H1 (cell line): ENCODE measurements around the gene GPSM1. TPM values are rescaled to one million over a fixed set of nuclear protein-coding genes. Genes with fewer than 3 reads are reported as not detected.

Experiments
- CTCF ChIA-PET: fragments of 300-600 bp; sonication (Branson Sonifier 250); formaldehyde crosslinking; loops from one replicate; lab custom pipeline; 2021; ENCODE audit not compliant: partially characterized antibody; lab: Charles Lee
- POLR2A ChIA-PET: fragments of 300-600 bp; sonication (Branson Sonifier 250); formaldehyde crosslinking; loops from one replicate; lab custom pipeline; 2021; ENCODE audit warnings: inconsistent platforms; ENCODE audit not compliant: partially characterized antibody; lab: Charles Lee
- DNase-seq, 2 experiments: peaks; one replicate each; pipeline versions ENCODE4 v3.0.0 to v3.0.0-alpha.2; 2010 to 2022; ENCODE audit warnings: low spot score in 2 of 2, low read depth in 1 of 2, mixed read lengths in 1 of 2
- FAIRE-seq: peaks from 2 replicates; lab custom pipeline; 2011; peaks lifted over from hg19 to GRCh38; lab: Jason Lieb, UNC
- H2AFZ ChIP-seq: 2 replicates; pipeline ENCODE4 v1.8.1; 2012; ENCODE audit warnings: low read length, inconsistent platforms
- H2AK5ac ChIP-seq: 2 replicates; pipeline ENCODE4 v1.6.1; 2013; ENCODE audit warnings: low read depth, low read length
- H2BK120ac ChIP-seq: replicated peaks from 2 replicates; pipeline ENCODE3; 2013; ENCODE audit warnings: low read depth, low read length, inconsistent platforms
- H2BK12ac ChIP-seq: 2 replicates; pipeline ENCODE4 v1.6.1; 2013; ENCODE audit warnings: low read depth, low read length
- H2BK15ac ChIP-seq: 2 replicates; pipeline ENCODE4 v1.6.1; 2013; ENCODE audit warnings: low read length
- H2BK20ac ChIP-seq: 2 replicates; pipeline ENCODE4 v1.6.1; 2013; ENCODE audit warnings: low read length
- H2BK5ac ChIP-seq: 2 replicates; pipeline ENCODE4 v1.6.1; 2013; ENCODE audit warnings: low read depth, low read length
- H3K14ac ChIP-seq: 2 replicates; pipeline ENCODE4 v1.6.1; 2013; ENCODE audit warnings: inconsistent platforms; ENCODE audit not compliant: insufficient read length
- H3K18ac ChIP-seq: 2 replicates; pipeline ENCODE4 v1.6.1; 2013; ENCODE audit warnings: low read length; ENCODE audit errors: extremely low read depth
- H3K23ac ChIP-seq: 2 replicates; pipeline ENCODE4 v1.6.1; 2013; ENCODE audit warnings: inconsistent platforms; ENCODE audit not compliant: insufficient read length
- H3K23me2 ChIP-seq: 2 replicates; pipeline ENCODE4 v1.6.1; 2013; ENCODE audit warnings: low read depth, low read length
- H3K27ac ChIP-seq: 2 replicates; pipeline ENCODE4 v1.6.1; 2011; ENCODE audit warnings: low read depth, low read length, inconsistent platforms
- H3K27me3 ChIP-seq, 4 experiments: replicated peaks in 1 of 4; 1 replicate in 1 of 4; 2 replicates in 3 of 4; pipeline versions ENCODE4 v1.6.1 to v1.8.1; 2011 to 2013; ENCODE audit warnings: low read length in 3 of 4, mild to moderate bottlenecking in 3 of 4, inconsistent platforms in 2 of 4, mixed read lengths in 2 of 4, moderate library complexity in 1 of 4; ENCODE audit not compliant: control insufficient read depth in 3 of 4, insufficient read depth in 3 of 4; ENCODE audit errors: extremely low read depth in 1 of 4
- H3K36me3 ChIP-seq, 4 experiments: 2 replicates each; pipeline versions ENCODE4 v1.6.1 to v1.8.1; 2011 to 2013; ENCODE audit warnings: mild to moderate bottlenecking in 4 of 4, low read length in 3 of 4, moderate library complexity in 2 of 4, control low read depth in 1 of 4, inconsistent platforms in 1 of 4; ENCODE audit not compliant: insufficient read depth in 4 of 4, control insufficient read depth in 2 of 4
- H3K4ac ChIP-seq: replicated peaks from 2 replicates; pipeline ENCODE3; 2013; ENCODE audit warnings: low read length, low read depth, mixed read lengths, inconsistent platforms; ENCODE audit not compliant: insufficient read length
- H3K4me1 ChIP-seq, 4 experiments: replicated peaks in 1 of 4; 1 replicate in 1 of 4; 2 replicates in 3 of 4; pipeline versions ENCODE4 v1.6.1 to v1.8.1; 2011 to 2013; ENCODE audit warnings: low read length in 3 of 4, inconsistent platforms in 2 of 4, mixed read lengths in 1 of 4; ENCODE audit not compliant: insufficient read depth in 4 of 4, control insufficient read depth in 3 of 4
- H3K4me2 ChIP-seq, 2 experiments: 2 replicates each; pipeline versions ENCODE4 v1.6.1 to v1.8.1; 2011 to 2013; ENCODE audit warnings: low read depth in 2 of 2, low read length in 2 of 2, control low read depth in 1 of 2, inconsistent platforms in 1 of 2, mild to moderate bottlenecking in 1 of 2; ENCODE audit not compliant: insufficient read depth in 1 of 2
- H3K4me3 ChIP-seq, 4 experiments: fragments of 200-600, 300-600 bp in 1 of 4; sonication (generic), shearing (Covaris generic), sonication (Bioruptor Twin) in 1 of 4; 2 replicates each; pipeline versions ENCODE4 v1.5.1 to v1.8.1; 2011 to 2016; ENCODE audit warnings: low read length in 4 of 4, low read depth in 3 of 4, control low read depth in 2 of 4, inconsistent platforms in 2 of 4, mild to moderate bottlenecking in 2 of 4, mixed read lengths in 1 of 4, moderate library complexity in 1 of 4; ENCODE audit not compliant: insufficient read depth in 2 of 4; ENCODE audit errors: extremely low read depth in 1 of 4
- H3K56ac ChIP-seq: replicated peaks from 2 replicates; pipeline ENCODE3; 2013; ENCODE audit warnings: low read depth, mild to moderate bottlenecking, mixed read lengths, low read length, inconsistent platforms; ENCODE audit not compliant: insufficient read length
- H3K79me1 ChIP-seq: 2 replicates; pipeline ENCODE4 v1.6.1; 2013; ENCODE audit warnings: low read depth, low read length, control low read depth
- H3K79me2 ChIP-seq, 2 experiments: 2 replicates each; pipeline versions ENCODE4 v1.6.1 to v1.8.1; 2012 to 2013; ENCODE audit warnings: low read length in 2 of 2, mild to moderate bottlenecking in 2 of 2, inconsistent platforms in 1 of 2; ENCODE audit not compliant: insufficient read depth in 2 of 2, control insufficient read depth in 1 of 2
- H3K9ac ChIP-seq, 4 experiments: replicated peaks in 1 of 4; 1 replicate in 1 of 4; 2 replicates in 3 of 4; pipeline versions ENCODE4 v1.6.1 to v1.8.1; 2011 to 2013; ENCODE audit warnings: low read depth in 3 of 4, low read length in 3 of 4, control low read depth in 2 of 4, mild to moderate bottlenecking in 2 of 4, moderate library complexity in 2 of 4, inconsistent platforms in 1 of 4; ENCODE audit errors: extremely low read depth in 1 of 4
- H3K9me3 ChIP-seq, 2 experiments: 2 replicates each; pipeline versions ENCODE4 v1.6.1 to v1.8.1; 2012 to 2013; ENCODE audit warnings: mild to moderate bottlenecking in 2 of 2, moderate library complexity in 2 of 2, control low read depth in 1 of 2, inconsistent platforms in 1 of 2, low read depth in 1 of 2, low read length in 1 of 2, mixed read lengths in 1 of 2; ENCODE audit not compliant: insufficient read depth in 2 of 2
- H4K20me1 ChIP-seq, 2 experiments: replicated peaks in 1 of 2; 2 replicates each; pipeline versions ENCODE3 to v1.8.1; 2011 to 2013; ENCODE audit warnings: inconsistent platforms in 2 of 2, low read length in 2 of 2, mild to moderate bottlenecking in 1 of 2; ENCODE audit not compliant: insufficient read depth in 2 of 2, control insufficient read depth in 1 of 2
- H4K5ac ChIP-seq: 2 replicates; pipeline ENCODE4 v1.6.1; 2013; ENCODE audit warnings: low read length, low read depth, mixed read lengths, inconsistent platforms; ENCODE audit not compliant: insufficient read length
- H4K8ac ChIP-seq: 2 replicates; pipeline ENCODE4 v1.8.0; 2013; ENCODE audit warnings: mild to moderate bottlenecking, moderate library complexity, low read length, inconsistent platforms; ENCODE audit not compliant: insufficient read depth; ENCODE audit errors: extremely low read depth
- H4K91ac ChIP-seq: replicated peaks from 2 replicates; pipeline ENCODE3; 2013; ENCODE audit warnings: low read length, mixed read lengths, inconsistent platforms; ENCODE audit not compliant: insufficient read length
- CEBPB ChIP-seq: IDR thresholded peaks from 2 replicates; pipeline ENCODE4 v1.6.1; 2012; ENCODE audit warnings: low read depth, low read length
- EGR1 ChIP-seq: IDR thresholded peaks from 2 replicates; pipeline ENCODE4 v1.6.1; 2011; ENCODE audit warnings: low read depth, low read length, borderline replicate concordance
- SP4 ChIP-seq: IDR thresholded peaks from 2 replicates; pipeline ENCODE4 v1.6.1; 2012; ENCODE audit warnings: low read length, inconsistent platforms
- WGBS, 2 experiments: shearing (Covaris generic) in 1 of 2; methylation state at CpG; one replicate each; pipeline versions ENCODE4 v1.1.6 to v1.1.7; 2013 to 2015; ENCODE audit warnings: low lambda C conversion rate in 2 of 2, mixed read lengths in 2 of 2, inconsistent platforms in 1 of 2, low coverage in 1 of 2, missing lambda C conversion rate in 1 of 2; ENCODE audit not compliant: insufficient replicate concordance in 2 of 2, insufficient coverage in 1 of 2, insufficient read length in 1 of 2; ENCODE audit errors: extremely low coverage in 1 of 2, missing lambda C conversion rate in 1 of 2; 5-methylcytosine and 5-hydroxymethylcytosine counted together
- polyA plus RNA-seq, 7 experiments: library from polyadenylated mRNA; depleted of rRNA in 3 of 7; stranded (reverse) in 5 of 7; unstranded in 2 of 7; fragments of >200 nt in 5 of 7; fragments of 200-250 nt in 2 of 7; gene quantifications; 1 replicate in 5 of 7; 2 replicates in 1 of 7; 4 replicates in 1 of 7; pipeline versions ENCODE4 v1.2.1 to v1.2.3, GENCODE V29; 2011 to 2013; ENCODE audit warnings: missing spikeins in 2 of 7, mixed read lengths in 2 of 7
- total RNA-seq: library from RNA; stranded (reverse); fragmentation: NEBNext Ultra II Directional; extraction: Animal tissue kit (Norgen Biotek cat#: 25700); gene quantifications from 2 replicates; pipeline ENCODE4 v1.2.1, GENCODE V29; 2021

GPSM1 gene
- total and polyA plus RNA-seq, 2 of the 8 experiments (the other 6 are each of a cell fraction or from before 2014, with no cell fraction given) = 12.8 to 18.0 TPM

DNA sequence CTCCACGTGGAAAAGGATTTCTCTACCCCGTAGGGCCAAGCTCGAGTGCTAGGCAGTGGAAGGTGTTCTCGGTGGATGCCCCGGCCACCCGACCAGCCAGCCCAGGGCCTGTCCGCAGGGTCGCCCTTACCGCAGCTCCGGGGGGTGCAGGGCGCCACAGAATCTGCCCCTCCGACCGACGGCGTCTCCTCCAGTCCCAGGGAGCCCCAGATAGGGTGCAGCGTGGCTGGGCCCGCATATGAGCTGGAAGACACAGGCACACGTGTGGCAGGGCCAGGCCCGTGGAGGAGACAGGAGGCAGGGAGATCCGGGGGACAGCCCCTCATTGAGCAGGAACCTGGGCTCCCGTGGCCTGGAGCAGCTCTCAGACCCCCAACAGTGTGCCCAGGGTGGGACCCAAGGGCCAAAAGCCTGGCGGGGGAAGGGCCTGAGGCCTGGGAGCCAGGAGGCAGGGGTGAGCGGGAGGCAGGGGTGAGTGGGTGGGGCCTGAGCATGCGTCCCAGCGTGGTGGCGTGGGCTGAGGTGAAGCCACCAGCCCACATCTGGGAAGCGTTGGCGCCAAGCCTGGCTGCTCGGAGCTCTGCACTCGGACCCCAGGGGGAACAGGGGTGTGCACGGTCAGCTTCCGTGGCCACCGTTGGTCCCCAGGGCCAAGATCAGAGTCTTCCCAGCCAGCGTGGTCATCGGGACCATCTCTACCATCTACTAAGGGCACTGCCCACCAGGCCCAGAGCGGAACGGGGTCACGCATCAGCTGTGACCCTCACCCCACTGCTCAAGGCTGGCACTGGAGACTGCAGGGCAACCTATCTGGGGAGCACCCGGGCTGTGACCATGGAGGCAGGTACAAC, 45.7 kb upstream of the GPSM1 start:
- H2AK5ac ChIP-seq = no peak overlapping the region
- H3K36me3 ChIP-seq = no peaks in the 10 kb centered on the region
- H3K18ac ChIP-seq = no peak overlapping the region
- 0 out of 2 replicates have a peak overlapping the region, but pooled peaks have one; percentile 60 for H2BK5ac ChIP-seq
- peak overlapping the region; percentile 69 for H3K4ac ChIP-seq
- FAIRE-seq = no peak
- H2BK15ac ChIP-seq = no peak overlapping the region
- no peak overlapping the region for H3K4me2 ChIP-seq
- H4K5ac ChIP-seq = no peak overlapping the region
- TF ChIP-seq EGR1 (no peak), CEBPB (no peak), SP4 (no peak)
- TF ChIP-seq, all 59 proteins: peak for 0
- H2AFZ ChIP-seq = no peak overlapping the region
- H3K14ac ChIP-seq = no peak overlapping the region
- H2BK120ac ChIP-seq = no peak overlapping the region
- CTCF ChIA-PET = interaction anchor here (0.6 to 3.8 kb wide), 11 partner anchors 9 to 313 kb away, joined by 3 to 40 read pairs (median 3); no protein-coding TSS in a partner anchor
- DNase-seq = no peak
- no peaks in the 10 kb centered on the region for H3K79me1 ChIP-seq
- no peaks in the 10 kb centered on the region for H3K27me3 ChIP-seq
- no peaks in the 10 kb centered on the region for H3K79me2 ChIP-seq
- peak overlapping the region; percentile 35; the same call in 1 of the 2 replicates for H4K8ac ChIP-seq
- no peak overlapping the region for H3K27ac ChIP-seq
- no peak overlapping the region for H3K23ac ChIP-seq
- POLR2A ChIA-PET = interaction anchor here (1.2 kb wide), 1 partner anchor 136 kb away, joined by 3 read pairs; no protein-coding TSS in a partner anchor
- no peak overlapping the region for H4K91ac ChIP-seq
- no peak overlapping the region; the same call in 1 of the 2 replicates for H2BK12ac ChIP-seq
- H3K23me2 ChIP-seq = no peaks in the 10 kb centered on the region
- H3K4me1 ChIP-seq = peaks cover 0 to 4% (median 2%) of the 10 kb centered on the region in 4 experiments; a peak in 3 of 7 replicates
- no peaks in the 10 kb centered on the region for H4K20me1 ChIP-seq
- H3K9ac ChIP-seq = 0 out of 7 replicates have a peak overlapping the region, but pooled peaks of 1 of the 4 experiments have one; percentile 11
- WGBS, 2 experiments = 94% methylated on average over 33 of the region's 39 CpGs; no CpG with 5 or more reads in 1 of the 2 experiments
- no peak overlapping the region for H3K56ac ChIP-seq
- H3K9me3 ChIP-seq = no peaks in the 10 kb centered on the region
- H3K4me3 ChIP-seq = no peak overlapping the region
- H2BK20ac ChIP-seq = no peak overlapping the region
